Esophagus muscularis mucosa (tissue), 4 donors: ENCODE data around the gene NFASC. TPM values are rescaled to one million over a fixed set of nuclear protein-coding genes. Genes with fewer than 3 reads are reported as not detected.

Source experiments
- DNase-seq: peaks from one replicate; pipeline ENCODE4 v3.0.0-alpha.2; 2017; ENCODE audit errors: extremely low spot score
- H3K27ac ChIP-seq, 4 donors: fragments of 200-600 bp; sonication (generic); replicated peaks in 1 of 4; 1 replicate in 3 of 4; 2 replicates in 1 of 4; pipeline ENCODE4 v1.5.1; 2016 to 2019; ENCODE audit warnings: mild to moderate bottlenecking in 1 of 4
- H3K27me3 ChIP-seq, 4 donors: fragments of 200-600 bp; sonication (generic); one replicate each; pipeline versions ENCODE4 v1.5.1 to v1.6.0; 2016 to 2019
- H3K36me3 ChIP-seq, 4 donors: fragments of 200-600 bp; sonication (generic); one replicate each; pipeline ENCODE4 v1.5.1; 2016 to 2019
- H3K4me1 ChIP-seq, 4 donors: fragments of 200-600 bp; sonication (generic); one replicate each; pipeline ENCODE4 v1.5.1; 2016 to 2019
- H3K4me3 ChIP-seq, 4 donors: fragments of 200-600 bp; sonication (generic); 1 replicate in 2 of 4; 2 replicates in 2 of 4; pipeline ENCODE4 v1.5.1; 2016 to 2019; ENCODE audit warnings: mild to moderate bottlenecking in 4 of 4, moderate library complexity in 1 of 4
- H3K9me3 ChIP-seq, 4 donors: fragments of 200-600 bp; sonication (generic); 1 replicate in 3 of 4; 2 replicates in 1 of 4; pipeline ENCODE4 v1.5.1; 2016 to 2019
- CTCF ChIP-seq, 3 experiments: fragments of 200-600 bp in 2 of 3; fragments of 450-650 bp in 1 of 3; sonication (generic) in 2 of 3; IDR thresholded peaks; one replicate each; pipeline ENCODE4 v1.5.1; 2017 to 2019; ENCODE audit warnings: antibody characterized with exemption in 3 of 3, mild to moderate bottlenecking in 2 of 3, moderate library complexity in 1 of 3
- EP300 ChIP-seq: sonication (generic); formaldehyde crosslinking; IDR thresholded peaks from one replicate; pipeline ENCODE4 v1.6.1; 2017; ENCODE audit warnings: antibody characterized with exemption
- POLR2A ChIP-seq: fragments of 450-650 bp; IDR thresholded peaks from one replicate; pipeline ENCODE4 v1.6.1; 2017; ENCODE audit warnings: antibody characterized with exemption, moderate library complexity, mild to moderate bottlenecking, low read depth
- POLR2AphosphoS5 ChIP-seq, 2 donors: sonication (generic); formaldehyde crosslinking; IDR thresholded peaks; one replicate each; pipeline ENCODE4 v1.6.1; 2017; ENCODE audit warnings: antibody characterized with exemption in 2 of 2
- WGBS: methylation state at CpG from one replicate; pipeline ENCODE4 v1.1.5; 2018; 5-methylcytosine and 5-hydroxymethylcytosine counted together
- intact Hi-C: fragments of 100-400 bp; cut with DNase I; formaldehyde crosslinking; loops from one replicate; pipeline ENCODE4 v1.15.1; 2023
- total RNA-seq, 4 donors: library from RNA; depleted of rRNA; stranded (reverse); fragments of >200 nt; gene quantifications; one replicate each; pipeline versions ENCODE4 v1.1.0 to v1.2.1, GENCODE V29; 2016

Gene NFASC
- total RNA-seq, 4 donors from 2014 or later, result 31.1 to 122 (median 64.7) TPM

GRCh38 chr1:204960306-204961125 lies 89.9 kb downstream of the NFASC start:
- Histone ChIP-seq H3K4me1 (peaks cover 20 to 25% (median 22%) of the 10 kb centered on the region in 4 donors), H3K4me3 (no peak overlapping the region), H3K9me3 (no peaks in the 10 kb centered on the region), H3K27ac (peak overlapping the region in 1 of 4 donors; percentile 54), H3K27me3 (no peaks in the 10 kb centered on the region), H3K36me3 (peaks cover 0 to 78% (median 40%) of the 10 kb centered on the region in 4 donors)
- no peak for DNase-seq
- intact Hi-C loops, result no loop called here
- WGBS, result 78% methylated on average over 8 of the region's 8 CpGs
- TF ChIP-seq EP300 (no peak), POLR2AphosphoS5 (IDR thresholded peaks at IDR 0.05) (no peak), CTCF (IDR thresholded peaks at IDR 0.05) (no peak), POLR2A (no peak)

GRCh38 chr1:204961765-204962419 lies 91.2 kb downstream of the NFASC start:
- no peak for DNase-seq
- Histone ChIP-seq H3K4me3 (no peak overlapping the region), H3K36me3 (peaks cover 0 to 77% (median 40%) of the 10 kb centered on the region in 4 donors), H3K9me3 (no peaks in the 10 kb centered on the region), H3K27me3 (no peaks in the 10 kb centered on the region), H3K4me1 (peaks cover 20 to 25% (median 22%) of the 10 kb centered on the region in 4 donors), H3K27ac (no peak overlapping the region)
- WGBS, result 63% methylated on average over 8 of the region's 8 CpGs
- TF ChIP-seq POLR2AphosphoS5 (IDR thresholded peaks at IDR 0.05) (no peak), CTCF (IDR thresholded peaks at IDR 0.05) (no peak), POLR2A (no peak), EP300 (no peak)
- intact Hi-C loops, result no loop called here

GRCh38 chr1:204962742-204963632 lies 92.3 kb downstream of the NFASC start:
- no peaks in the 10 kb centered on the region for H3K9me3 ChIP-seq
- TF ChIP-seq POLR2AphosphoS5 (IDR thresholded peaks at IDR 0.05), result no peak
- TF ChIP-seq CTCF (IDR thresholded peaks at IDR 0.05), result no peak
- no peak for TF ChIP-seq POLR2A
- no peak for TF ChIP-seq EP300
- peaks cover 0 to 76% (median 39%) of the 10 kb centered on the region in 4 donors for H3K36me3 ChIP-seq
- H3K27me3 ChIP-seq, result no peaks in the 10 kb centered on the region
- H3K27ac ChIP-seq, result no peak overlapping the region
- H3K4me3 ChIP-seq, result no peak overlapping the region
- intact Hi-C loops, result no loop called here
- peaks cover 20 to 25% (median 22%) of the 10 kb centered on the region in 4 donors for H3K4me1 ChIP-seq
- DNase-seq, result no peak
- WGBS, result 88% methylated on average over 6 of the region's 6 CpGs

GRCh38 chr1:204967451-204967850 lies 96.8 kb downstream of the NFASC start:
- Histone ChIP-seq H3K27me3 (no peaks in the 10 kb centered on the region), H3K27ac (no peak overlapping the region), H3K36me3 (peaks cover 0 to 88% (median 44%) of the 10 kb centered on the region in 4 donors), H3K9me3 (no peaks in the 10 kb centered on the region), H3K4me1 (no peaks in the 10 kb centered on the region), H3K4me3 (no peak overlapping the region)
- intact Hi-C loops, result no loop called here
- TF ChIP-seq POLR2AphosphoS5 (IDR thresholded peaks at IDR 0.05), result no peak
- TF ChIP-seq EP300, result no peak
- TF ChIP-seq CTCF (IDR thresholded peaks at IDR 0.05), result no peak
- TF ChIP-seq POLR2A, result no peak
- no peak for DNase-seq
- WGBS, result 67% methylated on average over 6 of the region's 6 CpGs
